GM21381 (cell line): ENCODE measurements around the gene ZDHHC16.
"Not testable (repeated sequence)": the region's sequence is repeated elsewhere in the genome, so short reads cannot be mapped to it uniquely, and the experiment has no call there.

Source experiments
- ATAC-seq: cut with Tn5 transposase; IDR thresholded peaks from one replicate; pipeline ENCODE4 v1.9.1; 2021; ENCODE audit warnings: mild to moderate bottlenecking, moderate library complexity; ENCODE audit not compliant: unreplicated experiment

Gene ZDHHC16

GRCh38 chr10:97445722-97446639, at the start of gene ZDHHC16, which contains the start of gene EXOSC1:
TSS of gene ZDHHC16 (plus strand) at chr10:97446175. CDS start at chr10:97451676, 5,501 bp downstream.
TSS of gene EXOSC1 (minus strand) at chr10:97446006. CDS start at chr10:97445985, 21 bp downstream.
- peak; percentile 95 for ATAC-seq

DNA sequence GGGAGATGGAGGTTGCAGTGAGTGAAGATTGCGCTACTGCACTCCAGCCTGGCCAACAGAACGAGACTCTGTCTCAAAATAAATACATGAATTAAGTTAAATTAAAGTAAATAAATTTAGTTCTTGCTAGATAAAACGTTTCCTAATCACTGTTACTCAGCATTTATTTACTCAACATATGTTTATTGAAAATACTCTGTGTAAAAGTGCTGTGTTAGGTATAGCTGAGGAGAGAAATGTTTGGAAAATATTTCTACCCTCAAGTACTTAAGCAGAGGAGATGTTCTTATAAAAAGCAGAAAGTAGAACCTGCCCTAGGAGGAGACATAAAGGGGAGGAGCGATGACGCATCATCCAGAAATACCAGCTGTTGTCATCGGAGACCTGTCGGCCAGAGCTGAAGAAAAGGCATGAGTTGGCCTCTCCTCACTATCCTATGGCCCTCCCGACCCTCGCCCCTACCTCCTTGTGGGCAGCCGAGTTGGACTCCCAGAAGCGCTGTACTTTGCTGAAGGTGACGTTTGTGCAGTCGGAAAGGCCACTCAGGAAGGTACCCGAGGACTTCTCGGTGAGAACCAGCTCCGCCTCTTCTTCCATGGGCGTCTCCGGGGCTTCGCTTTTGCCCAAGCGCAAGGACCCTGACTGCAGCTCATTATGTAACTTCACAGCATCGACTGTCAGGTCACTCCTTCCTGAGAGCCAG, 46.0 kb upstream of the ZDHHC16 start:
- no peak for ATAC-seq

DNA sequence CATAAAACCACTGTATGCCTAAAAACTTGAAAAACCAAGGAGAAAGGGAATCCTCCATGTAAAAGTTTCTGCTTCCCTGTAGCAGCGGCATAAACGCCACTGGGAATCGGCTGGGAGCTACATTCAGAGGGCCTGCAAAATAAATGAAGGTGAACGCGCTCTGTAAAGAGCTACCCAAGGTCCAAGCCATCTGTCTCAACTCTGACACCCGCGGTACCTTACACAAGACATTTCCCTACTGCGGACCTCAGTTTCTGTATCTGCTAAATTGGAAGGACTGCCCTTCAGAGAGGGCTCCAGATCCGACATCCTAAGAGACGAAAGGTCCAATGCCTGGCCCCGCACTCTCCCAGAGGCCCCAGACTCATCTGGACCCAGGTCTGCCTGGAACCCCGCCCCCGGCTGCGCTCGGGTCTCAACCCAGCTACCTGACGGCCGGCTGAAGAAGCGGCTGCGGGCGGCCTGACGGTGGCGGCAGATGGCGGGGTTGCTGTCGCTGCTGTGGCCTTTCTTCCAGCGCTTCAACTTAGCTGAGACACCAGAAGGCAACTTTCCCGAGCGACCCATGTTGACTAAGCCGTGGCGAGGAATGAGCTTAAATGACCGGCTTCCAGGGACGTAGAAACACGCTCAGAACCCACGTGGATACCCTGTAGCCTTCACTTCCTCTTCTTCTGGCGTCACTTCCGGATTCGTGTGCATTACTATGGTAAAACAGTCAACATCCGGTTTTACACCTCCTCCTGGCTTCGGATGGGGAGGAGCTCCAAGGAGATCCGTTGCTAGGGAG, 45.1 kb upstream of the ZDHHC16 start, which contains the start of gene RRP12:
TSS of gene RRP12 (minus strand) at position 676 of the 790 bp plus-strand sequence. CDS start at position 567, 109 bp downstream.
- peak; percentile 99 for ATAC-seq

- ATAC-seq, result no peak
Measured at GRCh38 chr10:97401455-97401919, 44.5 kb upstream of the ZDHHC16 start.

GRCh38 chr10:97404044-97404443, 41.9 kb upstream of the ZDHHC16 start:
- no peak for ATAC-seq

DNA sequence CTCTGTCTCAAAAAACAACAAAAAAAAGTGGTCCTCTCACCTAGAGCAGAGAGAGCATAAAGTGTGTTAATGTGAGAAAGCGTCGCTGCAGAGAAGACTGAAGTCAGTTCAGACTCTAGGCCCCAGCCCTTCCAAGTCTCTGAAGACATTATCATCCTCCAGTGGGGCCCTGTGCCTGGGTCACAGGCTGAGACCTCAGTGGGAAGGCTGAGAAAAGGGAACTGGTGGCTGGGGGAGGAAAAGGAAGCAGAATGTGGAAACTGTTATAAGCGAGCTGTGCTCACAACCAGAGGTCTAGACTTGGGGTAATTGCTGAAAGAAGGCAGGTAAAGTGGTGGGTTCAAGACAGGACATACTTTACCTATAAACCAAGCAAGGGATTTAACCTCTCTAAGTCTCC, 39.9 kb upstream of the ZDHHC16 start:
- ATAC-seq, result no peak

DNA sequence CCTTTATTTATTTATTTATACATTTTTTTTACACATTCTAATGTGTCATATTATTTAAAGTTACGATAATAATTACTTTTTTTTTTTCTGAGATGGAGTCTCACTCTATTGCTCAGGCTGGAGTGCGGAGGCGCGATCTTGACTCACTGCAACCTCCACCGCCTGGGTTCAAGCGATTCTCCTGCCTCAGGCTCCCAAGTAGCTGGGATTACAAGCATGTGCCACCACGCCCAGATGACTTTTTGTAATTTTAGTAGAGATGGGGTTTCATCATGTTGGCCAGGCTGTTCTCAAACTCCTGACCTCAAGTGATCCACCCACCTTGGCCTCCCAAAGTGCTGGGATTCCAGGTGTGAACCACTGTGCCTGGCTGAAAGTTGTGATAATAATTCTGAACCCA, 39.5 kb upstream of the ZDHHC16 start:
- not testable (repeated sequence) for ATAC-seq

GRCh38 chr10:97407211-97407951, 38.6 kb upstream of the ZDHHC16 start:
- ATAC-seq, result peak; percentile 81

- ATAC-seq, result no peak
Measured at GRCh38 chr10:97407952-97408248, 38.1 kb upstream of the ZDHHC16 start.

GRCh38 chr10:97408496-97408992, 37.4 kb upstream of the ZDHHC16 start:
- ATAC-seq, result no peak

DNA sequence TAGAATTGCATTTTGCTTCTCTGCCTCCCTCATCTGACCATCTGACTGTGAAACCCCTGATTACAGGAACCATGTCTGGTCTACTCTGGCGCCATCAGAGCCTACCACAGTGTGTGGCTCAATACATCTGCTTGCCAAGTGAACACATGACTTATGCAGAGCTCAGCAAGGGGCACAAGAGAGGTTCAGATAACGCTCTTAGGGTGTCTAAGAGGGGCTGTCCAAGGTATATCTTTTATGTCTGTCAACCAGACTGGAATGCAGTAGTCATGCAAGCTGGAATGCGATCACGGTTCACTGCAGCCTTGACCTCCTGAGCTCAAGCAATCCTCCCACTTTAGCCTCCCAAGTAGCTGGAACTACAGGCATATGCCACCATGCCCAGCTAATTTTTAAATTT, 34.6 kb upstream of the ZDHHC16 start:
- ATAC-seq, result no peak

- no peak for ATAC-seq
Measured at GRCh38 chr10:97412891-97413304, 33.1 kb upstream of the ZDHHC16 start.

DNA sequence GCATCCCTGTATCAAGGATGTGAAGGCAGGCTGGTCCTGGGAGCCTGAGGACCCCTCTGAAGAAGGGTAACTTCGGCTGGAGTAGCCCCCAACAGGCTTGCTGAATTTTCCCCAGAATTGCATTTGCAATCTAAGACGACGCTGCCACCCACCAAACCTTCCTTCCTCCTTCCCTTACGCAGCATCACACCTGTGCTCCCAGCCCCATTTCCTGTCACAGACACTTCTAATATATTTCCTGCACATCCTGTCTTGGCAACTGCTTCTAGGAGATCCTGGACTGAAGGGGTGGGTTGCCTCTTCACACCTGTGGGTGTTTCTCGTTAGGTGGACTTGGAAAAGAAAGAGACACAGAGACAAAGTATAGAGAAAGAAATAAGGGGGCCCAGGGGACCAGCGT, 29.4 kb upstream of the ZDHHC16 start:
- ATAC-seq, result no peak

GRCh38 chr10:97423757-97424098, 22.2 kb upstream of the ZDHHC16 start:
- ATAC-seq, result not testable (repeated sequence)

- ATAC-seq, result peak; percentile 88
Measured at GRCh38 chr10:97425964-97426775, 19.8 kb upstream of the ZDHHC16 start, which contains the start of gene PGAM1. TSS of gene PGAM1 (plus strand) at chr10:97426191. CDS start at chr10:97426308, 117 bp downstream.

DNA sequence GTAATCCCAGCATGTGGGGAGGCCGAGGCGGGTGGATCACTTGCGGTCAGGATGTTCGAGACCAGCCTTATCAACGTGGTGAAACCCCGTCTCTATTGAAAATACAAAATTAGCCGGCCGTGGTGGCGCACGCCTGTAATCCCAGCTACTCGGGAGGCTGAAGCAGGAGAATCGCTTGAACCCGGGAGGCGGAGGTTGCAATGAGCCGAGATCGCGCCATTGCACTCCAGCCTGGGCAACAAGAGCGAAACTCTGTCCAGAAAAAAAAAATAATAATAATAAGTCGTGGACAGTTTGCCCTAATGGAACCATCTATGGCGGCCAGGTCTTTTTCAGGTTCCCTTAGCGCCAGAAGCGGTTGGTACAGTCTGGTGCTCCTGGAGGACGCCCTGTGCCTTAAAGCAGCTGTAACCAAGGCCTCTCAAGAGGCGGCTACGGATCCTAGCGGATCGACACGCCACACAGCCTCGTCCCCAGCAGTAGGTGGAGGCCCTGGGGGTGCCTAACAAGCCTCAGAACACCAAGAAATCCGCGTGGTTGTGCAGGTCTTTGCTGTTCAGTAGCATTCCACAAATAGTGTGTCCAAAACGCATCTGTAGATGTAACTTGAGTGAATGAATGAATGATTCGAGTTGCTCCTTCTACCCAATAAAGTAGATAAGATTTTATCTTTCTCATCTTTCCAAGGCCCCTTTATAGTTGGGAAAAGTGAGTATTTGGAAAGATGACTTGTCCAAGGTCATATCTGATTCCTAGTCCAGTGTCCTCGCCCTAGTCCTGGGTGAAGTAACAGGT, 19.0 kb upstream of the ZDHHC16 start:
- no peak for ATAC-seq

GRCh38 chr10:97427571-97428179, 18.3 kb upstream of the ZDHHC16 start:
- ATAC-seq, result no peak

- ATAC-seq, result no peak
Measured at GRCh38 chr10:97428572-97428981, 17.4 kb upstream of the ZDHHC16 start.
